GM21390 (cell line): ENCODE results near the gene TRPM3.

ENCODE experiments used
- ATAC-seq: cut with Tn5 transposase; IDR thresholded peaks from one replicate; pipeline ENCODE4 v1.9.1; 2021; ENCODE audit not compliant: unreplicated experiment

Gene TRPM3

GRCh38 chr9:70499621-70500020 is 621.8 kb downstream of the TRPM3 start:
- no peak for ATAC-seq

- ATAC-seq = no peak
Observed at GRCh38 chr9:70498866-70499265, 622.6 kb downstream of the TRPM3 start.

GRCh38 chr9:70496244-70496643 is 625.2 kb downstream of the TRPM3 start:
- no peak for ATAC-seq

GRCh38 chr9:70495514-70495913 is 625.9 kb downstream of the TRPM3 start:
- ATAC-seq = no peak

GRCh38 chr9:70494221-70494620 is 627.2 kb downstream of the TRPM3 start:
- no peak for ATAC-seq

- ATAC-seq = no peak
Observed at GRCh38 chr9:70493029-70493428, 628.4 kb downstream of the TRPM3 start.

GRCh38 chr9:70492319-70492777 is 629.1 kb downstream of the TRPM3 start:
- no peak for ATAC-seq

- ATAC-seq = no peak
Observed at GRCh38 chr9:70491426-70492318, 629.7 kb downstream of the TRPM3 start.

- ATAC-seq = no peak
Observed at GRCh38 chr9:70490478-70490877, 630.9 kb downstream of the TRPM3 start.

GRCh38 chr9:70488793-70489105 is 632.7 kb downstream of the TRPM3 start:
- ATAC-seq = no peak

- ATAC-seq = no peak
Observed at GRCh38 chr9:70488098-70488792, 633.2 kb downstream of the TRPM3 start.

GRCh38 chr9:70486127-70486526 is 635.3 kb downstream of the TRPM3 start:
- ATAC-seq = no peak

GRCh38 chr9:70485273-70485858 is 636.1 kb downstream of the TRPM3 start:
- no peak for ATAC-seq

- ATAC-seq = peak; percentile 83
Observed at GRCh38 chr9:70484232-70485130, 636.9 kb downstream of the TRPM3 start.

GRCh38 chr9:70481471-70481870 is 640.0 kb downstream of the TRPM3 start:
- no peak for ATAC-seq

GRCh38 chr9:70480405-70480980 is 640.9 kb downstream of the TRPM3 start:
- ATAC-seq = no peak

GRCh38 chr9:70479880-70480291 is 641.5 kb downstream of the TRPM3 start:
- ATAC-seq = no peak
